VCaP (cell line): ENCODE results near the gene SHE.
A peak's percentile ranks its signal among the peaks of the same experiment; 100 is the strongest.
"Not testable (repeated sequence)": the region's sequence is repeated elsewhere in the genome, so short reads cannot be mapped to it uniquely, and the experiment has no call there.

Source experiments
- H3K27ac ChIP-seq: fragments of 450-650 bp; 2 replicates; pipeline ENCODE4 v1.5.1; 2017
- TF ChIP-seq, protein P1 (sequence below): fragments of 450-650 bp; conservative IDR thresholded peaks from 2 replicates; pipeline ENCODE4 v1.5.1; 2017; ENCODE audit warnings: mild to moderate bottlenecking, moderate library complexity

Gene SHE

DNA sequence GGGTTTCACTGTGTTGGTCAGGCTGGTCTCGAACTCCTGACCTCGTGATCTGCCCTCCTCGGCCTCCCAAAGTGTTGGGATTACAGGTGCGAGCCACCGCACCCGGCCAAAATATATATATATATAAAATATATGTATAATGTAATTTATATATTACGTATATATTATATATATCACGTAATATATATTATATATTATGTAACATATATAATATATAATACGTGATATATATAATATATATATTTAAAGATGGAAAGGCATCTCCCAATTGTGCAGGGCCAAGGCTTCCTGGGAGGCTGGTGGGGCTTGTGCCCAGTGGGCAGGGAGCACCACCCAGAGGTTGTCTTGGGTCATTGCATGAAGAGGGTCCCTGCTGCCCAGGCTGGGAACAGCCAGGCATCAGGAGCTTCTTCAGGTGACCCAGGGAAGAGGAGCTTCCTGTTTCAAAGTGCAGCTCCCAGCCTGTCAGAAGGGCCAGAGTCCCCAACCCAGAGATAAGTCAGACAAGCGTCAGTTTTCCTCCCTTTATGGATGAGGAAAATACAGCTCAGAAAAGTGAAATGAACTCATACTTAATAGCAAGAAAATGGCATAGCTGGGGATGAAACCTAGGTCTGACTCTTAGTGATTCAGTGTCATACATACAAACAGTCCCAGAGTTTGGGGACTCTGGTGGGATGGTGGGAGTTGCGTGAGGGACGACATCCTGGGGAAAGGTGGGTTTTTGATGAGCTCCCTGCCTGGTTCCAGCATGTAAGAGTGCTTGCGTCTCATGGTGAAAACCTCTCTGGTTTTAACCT, 44.3 kb upstream of the SHE start:
- TF ChIP-seq, protein P1, sequence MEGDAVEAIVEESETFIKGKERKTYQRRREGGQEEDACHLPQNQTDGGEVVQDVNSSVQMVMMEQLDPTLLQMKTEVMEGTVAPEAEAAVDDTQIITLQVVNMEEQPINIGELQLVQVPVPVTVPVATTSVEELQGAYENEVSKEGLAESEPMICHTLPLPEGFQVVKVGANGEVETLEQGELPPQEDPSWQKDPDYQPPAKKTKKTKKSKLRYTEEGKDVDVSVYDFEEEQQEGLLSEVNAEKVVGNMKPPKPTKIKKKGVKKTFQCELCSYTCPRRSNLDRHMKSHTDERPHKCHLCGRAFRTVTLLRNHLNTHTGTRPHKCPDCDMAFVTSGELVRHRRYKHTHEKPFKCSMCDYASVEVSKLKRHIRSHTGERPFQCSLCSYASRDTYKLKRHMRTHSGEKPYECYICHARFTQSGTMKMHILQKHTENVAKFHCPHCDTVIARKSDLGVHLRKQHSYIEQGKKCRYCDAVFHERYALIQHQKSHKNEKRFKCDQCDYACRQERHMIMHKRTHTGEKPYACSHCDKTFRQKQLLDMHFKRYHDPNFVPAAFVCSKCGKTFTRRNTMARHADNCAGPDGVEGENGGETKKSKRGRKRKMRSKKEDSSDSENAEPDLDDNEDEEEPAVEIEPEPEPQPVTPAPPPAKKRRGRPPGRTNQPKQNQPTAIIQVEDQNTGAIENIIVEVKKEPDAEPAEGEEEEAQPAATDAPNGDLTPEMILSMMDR = peak; percentile 98
- H3K27ac ChIP-seq = peak overlapping the region; percentile 32

DNA sequence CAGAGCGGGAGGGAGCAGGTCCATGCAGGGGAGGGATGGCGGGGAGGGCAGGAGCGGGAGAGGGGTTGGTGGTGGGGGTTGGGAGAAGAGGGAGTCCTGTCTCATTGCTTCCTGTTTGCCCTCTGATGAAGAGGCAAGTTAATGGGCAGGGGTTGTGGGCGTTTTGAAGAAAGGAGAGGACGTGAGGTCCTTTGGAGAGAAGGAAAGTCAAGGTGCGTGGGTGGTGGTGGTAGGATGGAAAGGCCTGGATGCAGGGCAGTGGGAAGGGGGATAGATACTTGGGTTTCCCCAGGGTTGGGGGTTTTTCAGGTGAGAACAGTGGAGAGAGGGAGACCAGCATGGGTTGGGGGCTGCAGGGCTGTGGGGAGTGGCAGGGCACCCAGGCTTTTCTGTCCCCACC, 39.0 kb upstream of the SHE start:
- TF ChIP-seq, protein P1 = no peak
- no peak overlapping the region for H3K27ac ChIP-seq

DNA sequence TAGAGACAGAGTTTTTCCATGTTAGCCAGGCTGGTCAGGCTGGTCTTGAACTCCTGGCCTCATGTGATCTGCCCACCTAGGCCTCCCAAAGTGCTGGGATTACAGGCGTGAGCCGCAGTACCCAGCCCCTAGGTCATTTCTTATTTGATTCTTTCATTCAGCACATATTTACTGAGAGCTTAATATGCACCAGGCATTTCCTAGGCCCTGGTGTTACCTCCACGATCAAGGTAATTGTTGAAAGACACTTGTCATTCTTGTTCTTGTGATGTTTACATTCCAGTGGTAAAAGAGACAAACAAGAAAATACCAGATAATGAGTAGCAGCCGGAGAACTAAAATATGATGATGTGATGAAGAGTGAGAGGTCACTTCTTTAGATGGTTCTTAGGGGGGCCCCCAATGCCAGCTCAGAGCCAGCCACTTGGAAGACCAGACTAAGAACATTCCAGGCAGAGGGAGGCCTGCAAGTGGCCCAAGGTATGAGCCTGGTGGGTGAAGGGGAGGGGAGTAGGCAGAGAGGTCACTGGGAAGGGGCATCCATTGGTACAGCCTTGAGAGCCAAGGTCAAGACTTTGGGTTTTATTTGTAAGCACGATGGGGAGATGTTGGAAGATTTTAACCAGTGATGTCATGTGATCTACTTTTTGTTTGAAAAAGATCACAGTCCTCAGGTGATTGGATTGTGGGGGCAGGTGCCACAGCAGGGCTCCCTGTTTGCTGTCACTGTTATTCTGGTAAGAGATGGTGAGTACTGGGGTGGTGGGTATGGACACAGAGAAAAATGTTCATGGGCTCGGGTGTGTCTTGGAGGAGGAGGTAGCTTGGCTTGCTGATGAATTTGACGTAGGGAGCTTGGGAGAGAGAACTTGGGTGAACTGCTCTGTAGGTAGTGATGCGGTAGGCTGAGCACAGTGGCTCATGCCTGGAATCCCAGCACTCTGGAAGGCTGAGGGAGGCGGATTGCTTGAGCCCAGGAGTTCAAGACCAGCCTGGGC, 37.6 kb upstream of the SHE start:
- TF ChIP-seq, protein P1 = no peak
- H3K27ac ChIP-seq = no peak overlapping the region

DNA sequence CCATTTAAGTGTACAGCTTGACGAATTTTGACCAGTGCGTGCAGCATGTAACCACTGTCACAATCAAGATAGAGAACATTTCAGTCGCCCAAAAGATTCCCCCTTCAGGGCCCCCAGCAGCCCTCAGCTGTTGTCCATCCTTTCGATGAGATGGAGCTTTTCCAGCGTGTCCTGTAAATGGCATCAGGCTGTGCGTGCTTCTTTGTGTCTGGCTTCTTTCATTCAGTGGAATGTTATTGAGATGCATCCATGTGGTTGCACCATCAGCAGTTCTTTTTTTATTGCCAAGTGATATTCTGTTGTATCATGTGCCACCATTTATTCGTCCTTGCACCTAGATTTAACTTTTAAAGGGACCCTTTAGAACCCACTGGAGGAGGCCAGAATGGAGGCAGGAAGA, 34.4 kb upstream of the SHE start:
- H3K27ac ChIP-seq = no peak overlapping the region
- TF ChIP-seq, protein P1 = no peak

DNA sequence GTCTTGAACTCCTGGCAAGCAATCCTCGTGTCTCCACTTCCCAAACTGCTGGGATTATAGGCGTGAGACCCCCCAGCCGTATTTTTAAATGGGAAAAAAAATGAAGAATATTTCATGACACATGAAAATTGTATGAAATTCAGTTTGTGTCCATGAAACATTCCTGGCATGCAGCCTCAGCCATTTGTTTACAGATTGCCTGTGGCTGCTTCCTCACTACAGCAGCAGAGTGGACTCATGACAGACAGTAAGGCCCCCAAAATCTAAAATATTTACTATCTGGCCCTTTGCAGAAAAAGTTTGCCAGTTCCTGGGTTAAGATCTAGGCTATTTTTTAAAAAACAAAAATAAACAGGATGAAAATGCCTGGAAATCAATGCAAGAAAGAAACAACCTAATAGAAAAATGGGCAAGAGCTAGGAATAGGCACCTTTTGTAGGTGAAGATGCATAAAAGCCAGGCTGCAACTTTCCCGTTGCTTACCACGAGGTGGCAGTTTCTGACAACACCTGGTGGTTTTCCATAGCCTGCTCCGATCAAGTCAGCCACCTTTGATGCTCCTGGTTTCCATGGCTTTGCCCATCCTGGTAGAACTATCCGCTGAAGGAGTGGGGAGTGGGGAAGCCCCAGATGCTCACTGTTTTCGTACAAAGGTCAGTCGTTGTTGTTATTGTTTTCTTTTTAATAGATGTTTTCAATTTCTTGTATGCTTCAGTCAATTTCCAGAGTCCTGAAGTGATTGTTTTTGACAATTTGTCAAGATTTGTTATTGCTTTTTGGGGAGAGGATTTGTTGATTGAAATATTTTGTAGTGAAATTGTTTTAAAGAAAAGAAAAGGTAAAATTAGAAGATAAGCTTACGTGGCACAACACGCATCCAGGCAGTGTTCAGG, 32.0 kb upstream of the SHE start:
- no peak overlapping the region for H3K27ac ChIP-seq
- TF ChIP-seq, protein P1 = peak; percentile 97

DNA sequence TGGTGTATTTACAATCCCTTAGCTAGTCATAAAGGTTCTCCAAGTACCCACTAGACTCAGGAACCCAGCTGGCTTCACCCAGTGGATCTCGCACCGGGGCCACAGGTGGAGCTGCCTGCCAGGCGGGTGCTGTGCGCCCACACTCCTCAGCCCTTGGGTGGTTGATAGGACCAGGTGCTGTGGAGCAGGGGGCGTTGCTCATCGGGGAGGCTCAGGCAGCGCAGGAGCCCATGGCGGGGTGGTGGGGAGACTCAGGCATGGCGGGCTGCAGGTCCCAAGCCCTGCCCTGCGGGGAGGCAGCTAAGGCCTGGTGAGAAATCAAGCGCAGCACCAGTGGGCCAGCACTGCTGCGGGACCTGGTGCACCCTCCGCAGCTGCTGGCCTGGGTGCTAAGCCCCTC, 29.7 kb upstream of the SHE start:
- not testable (repeated sequence) for H3K27ac ChIP-seq

DNA sequence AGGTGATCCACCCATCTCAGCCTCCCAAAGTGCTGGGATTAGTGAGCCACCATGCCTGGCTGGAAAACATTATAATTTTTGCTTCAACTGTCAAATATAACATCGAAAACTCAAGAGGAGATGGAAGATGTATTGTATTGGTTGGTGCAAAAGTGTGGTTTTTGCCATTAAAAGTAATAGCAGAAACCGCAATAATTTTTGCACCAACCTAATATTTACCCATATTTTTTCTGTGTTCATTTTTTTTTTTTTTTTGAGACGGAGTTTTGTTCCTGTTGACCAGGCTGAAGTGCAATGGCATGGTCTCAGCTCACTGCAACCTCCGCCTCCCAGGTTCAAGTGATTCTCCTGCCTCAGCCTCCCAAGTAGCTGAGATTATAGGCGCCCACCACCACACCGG, 27.1 kb upstream of the SHE start:
- TF ChIP-seq, protein P1 = no peak
- H3K27ac ChIP-seq = no peak overlapping the region
